Stimulated activated naive CD8-positive, alpha-beta T cell treated with anti-CD3 and anti-CD28 coated beads, Interleukin-15, amount 100 ng/mL, for 72 hours (primary cell): Measurements from ENCODE around the gene IL17RC.
"Not testable (repeated sequence)": the region's sequence is repeated elsewhere in the genome, so short reads cannot be mapped to it uniquely, and the experiment has no call there.

Experiments used
- ATAC-seq: fragments of 150-1000 bp; cut with Tn5 transposase; 2 replicates; pipeline ENCODE4 v1.10.0; 2021; ENCODE audit warnings: mild to moderate bottlenecking, moderate library complexity
- DNase-seq, 2 donors: peaks; one replicate each; pipeline ENCODE4 v3.0.0; 2021 to 2022
- H3K27ac Mint-ChIP-seq, 2 donors: one replicate each; pipeline ENCODE4 v1.8.0; 2022; ENCODE audit warnings: mild to moderate bottlenecking in 2 of 2, mixed read lengths in 2 of 2, moderate library complexity in 2 of 2
- H3K27me3 Mint-ChIP-seq: one replicate; pipeline ENCODE4 v1.8.0; 2022; ENCODE audit warnings: mixed read lengths
- H3K4me1 Mint-ChIP-seq: one replicate; pipeline ENCODE4 v1.8.0; 2022; ENCODE audit warnings: mild to moderate bottlenecking, mixed read lengths
- H3K4me3 Mint-ChIP-seq, 2 donors: one replicate each; pipeline ENCODE4 v1.8.0; 2022; ENCODE audit warnings: mild to moderate bottlenecking in 2 of 2, mixed read lengths in 2 of 2, moderate library complexity in 1 of 2
- H3K9me3 Mint-ChIP-seq, 2 donors: one replicate each; pipeline ENCODE4 v1.8.0; 2022; ENCODE audit warnings: mixed read lengths in 2 of 2

Gene IL17RC

GRCh38 chr3:9887480-9887879 is 29.4 kb upstream of the IL17RC start:
- no peak for ATAC-seq
- no peaks in the 10 kb centered on the region for H3K27me3 Mint-ChIP-seq
- DNase-seq, result no peak

DNA sequence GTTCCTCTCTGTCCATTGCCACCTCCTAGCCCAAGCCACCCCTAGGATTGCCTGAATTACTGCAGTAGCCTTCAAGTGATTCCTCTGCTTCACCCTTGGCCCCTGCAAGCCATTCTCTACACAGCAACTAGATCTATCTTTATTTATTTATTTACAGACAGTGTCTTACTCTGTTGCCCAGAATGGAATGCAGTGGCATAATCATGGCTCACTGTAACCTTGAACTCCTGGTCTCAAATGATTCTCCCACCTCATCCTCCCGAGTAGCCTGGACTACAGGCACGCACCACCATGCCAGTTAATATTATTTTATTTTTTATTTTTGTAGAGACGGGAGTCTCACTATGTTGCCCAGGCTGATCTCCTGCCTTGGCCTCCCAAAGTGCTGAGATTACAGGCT is 28.4 kb upstream of the IL17RC start:
- no peak overlapping the region for H3K4me3 Mint-ChIP-seq
- no peaks in the 10 kb centered on the region for H3K27me3 Mint-ChIP-seq
- ATAC-seq (no peak), DNase-seq (no peak)
- H3K27ac Mint-ChIP-seq, result no peak overlapping the region
- peaks cover 23% of the 10 kb centered on the region for H3K4me1 Mint-ChIP-seq
- peaks cover 0 to 10% of the 10 kb centered on the region in 2 donors for H3K9me3 Mint-ChIP-seq

More at GRCh38 chr3:9887480-9887879, 29.4 kb upstream of the IL17RC start:
- Mint-ChIP-seq H3K9me3 (peaks cover 0 to 2% of the 10 kb centered on the region in 2 donors), H3K4me3 (no peak overlapping the region), H3K4me1 (peaks cover 12% of the 10 kb centered on the region), H3K27ac (no peak overlapping the region)

DNA sequence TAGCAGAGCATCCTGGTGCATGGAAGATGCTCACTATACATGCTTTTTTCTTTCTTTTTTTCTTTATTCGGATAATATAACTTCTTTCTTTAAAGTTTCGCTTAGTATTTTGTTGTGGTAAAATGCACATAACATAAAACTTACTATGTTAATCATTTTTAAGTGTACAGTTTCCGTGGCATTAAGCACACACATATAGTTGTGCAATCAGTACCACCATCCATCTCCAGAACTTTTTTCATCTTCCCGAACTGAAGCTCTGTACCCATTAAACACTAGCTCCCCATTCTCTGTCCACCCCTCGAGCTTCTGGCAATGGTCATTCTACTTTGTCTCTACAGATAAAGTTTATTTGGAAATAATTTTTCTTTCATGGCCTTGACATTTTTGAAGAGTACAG is 27.5 kb upstream of the IL17RC start:
- ATAC-seq (no peak), DNase-seq (no peak)
- Mint-ChIP-seq H3K27ac (no peak overlapping the region), H3K9me3 (peaks cover 0 to 10% of the 10 kb centered on the region in 2 donors), H3K4me1 (peaks cover 32% of the 10 kb centered on the region), H3K4me3 (no peak overlapping the region), H3K27me3 (no peaks in the 10 kb centered on the region)

DNA sequence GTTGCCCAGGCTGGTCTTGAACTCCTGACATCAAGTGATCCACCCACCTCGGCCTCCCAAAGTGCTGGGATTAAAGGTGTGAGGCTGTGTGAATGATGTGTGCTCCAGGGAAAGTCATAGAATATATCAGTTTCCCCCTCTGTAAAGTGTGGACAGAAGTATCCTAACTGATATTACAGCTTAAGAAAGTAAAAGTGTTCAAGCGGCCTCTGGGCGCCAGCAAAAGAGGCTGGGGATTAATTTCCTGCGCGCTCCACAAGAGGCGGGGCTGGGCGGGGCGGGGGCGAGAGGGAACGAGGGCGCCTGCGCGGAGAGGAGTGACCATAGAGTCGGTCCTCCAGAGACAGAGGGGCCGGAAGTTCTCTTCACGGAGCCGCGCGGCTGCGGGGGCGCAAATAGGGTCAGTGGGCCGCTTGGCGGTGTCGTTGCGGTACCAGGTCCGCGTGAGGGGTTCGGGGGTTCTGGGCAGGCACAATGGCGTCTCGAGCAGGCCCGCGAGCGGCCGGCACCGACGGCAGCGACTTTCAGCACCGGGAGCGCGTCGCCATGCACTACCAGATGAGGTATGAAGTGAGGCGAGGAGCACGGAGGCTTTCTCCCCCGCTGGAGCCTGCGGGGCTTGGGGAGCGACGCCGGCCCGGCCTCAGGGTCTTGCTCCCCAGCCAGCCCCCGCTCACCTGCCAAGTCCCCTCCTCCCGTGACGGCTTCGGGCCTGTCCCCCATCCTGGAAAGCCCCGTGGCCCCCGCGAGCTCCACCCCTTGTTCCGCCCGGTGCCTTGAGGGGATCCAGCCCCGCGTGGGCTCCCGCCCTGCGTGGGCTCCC is 26.4 kb upstream of the IL17RC start, which contains the start of gene JAGN1:
TSS of gene JAGN1 (plus strand) at position 362 of the 823 bp plus-strand sequence. CDS start at position 475, 113 bp downstream.
- ATAC-seq (peak; percentile 92), DNase-seq (peak; percentile 87 to 88)
- Mint-ChIP-seq H3K4me3 (peak within 1 kb of the TSS; percentile 99 to 100), H3K9me3 (peaks cover 5 to 10% of the 10 kb centered on the region in 2 donors), H3K27me3 (no peaks in the 10 kb centered on the region), H3K27ac (peak within 1 kb of the TSS; percentile 99 to 100), H3K4me1 (peaks cover 42% of the 10 kb centered on the region)

- H3K27me3 Mint-ChIP-seq, result no peaks in the 10 kb centered on the region
- DNase-seq, result no peak
- ATAC-seq, result no peak
- H3K9me3 Mint-ChIP-seq, result peaks cover 5 to 10% of the 10 kb centered on the region in 2 donors
- H3K4me3 Mint-ChIP-seq, result peak overlapping the region; percentile 99 to 100
- peaks cover 48% of the 10 kb centered on the region for H3K4me1 Mint-ChIP-seq
- peak overlapping the region; percentile 99 to 100 for H3K27ac Mint-ChIP-seq
These were observed 25.8 kb upstream of the IL17RC start for GRCh38 chr3:9891072-9891622.

DNA sequence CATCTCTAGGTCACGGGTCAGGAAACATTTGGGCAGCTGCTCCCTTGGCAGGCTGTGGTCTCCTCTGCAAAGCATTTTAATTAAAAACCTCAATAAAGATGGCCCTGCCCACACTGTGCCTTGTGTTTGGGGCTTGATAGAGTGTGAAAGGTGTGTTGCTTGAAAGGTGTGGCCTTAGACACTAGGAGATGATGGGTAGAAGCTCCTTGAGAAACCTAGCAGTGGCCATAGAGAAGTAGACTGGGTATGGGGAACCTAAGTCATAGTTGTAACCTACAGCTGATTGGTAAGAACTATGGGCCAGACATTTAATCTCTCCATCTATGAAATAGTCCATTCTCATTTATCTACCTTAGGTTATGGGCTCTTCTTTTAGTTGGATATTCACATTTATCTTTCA is 23.2 kb upstream of the IL17RC start:
- DNase-seq (no peak), ATAC-seq (no peak)
- Mint-ChIP-seq H3K4me3 (no peak overlapping the region), H3K27me3 (no peaks in the 10 kb centered on the region), H3K9me3 (peaks cover 5 to 10% of the 10 kb centered on the region in 2 donors), H3K4me1 (peaks cover 73% of the 10 kb centered on the region), H3K27ac (no peak overlapping the region)

GRCh38 chr3:9895715-9896114 is 21.2 kb upstream of the IL17RC start:
- Mint-ChIP-seq H3K9me3 (peaks cover 5 to 10% of the 10 kb centered on the region in 2 donors), H3K4me1 (peaks cover 68% of the 10 kb centered on the region)
- not testable (repeated sequence) for H3K27me3 Mint-ChIP-seq, H3K4me3 Mint-ChIP-seq, H3K27ac Mint-ChIP-seq, ATAC-seq, DNase-seq

DNA sequence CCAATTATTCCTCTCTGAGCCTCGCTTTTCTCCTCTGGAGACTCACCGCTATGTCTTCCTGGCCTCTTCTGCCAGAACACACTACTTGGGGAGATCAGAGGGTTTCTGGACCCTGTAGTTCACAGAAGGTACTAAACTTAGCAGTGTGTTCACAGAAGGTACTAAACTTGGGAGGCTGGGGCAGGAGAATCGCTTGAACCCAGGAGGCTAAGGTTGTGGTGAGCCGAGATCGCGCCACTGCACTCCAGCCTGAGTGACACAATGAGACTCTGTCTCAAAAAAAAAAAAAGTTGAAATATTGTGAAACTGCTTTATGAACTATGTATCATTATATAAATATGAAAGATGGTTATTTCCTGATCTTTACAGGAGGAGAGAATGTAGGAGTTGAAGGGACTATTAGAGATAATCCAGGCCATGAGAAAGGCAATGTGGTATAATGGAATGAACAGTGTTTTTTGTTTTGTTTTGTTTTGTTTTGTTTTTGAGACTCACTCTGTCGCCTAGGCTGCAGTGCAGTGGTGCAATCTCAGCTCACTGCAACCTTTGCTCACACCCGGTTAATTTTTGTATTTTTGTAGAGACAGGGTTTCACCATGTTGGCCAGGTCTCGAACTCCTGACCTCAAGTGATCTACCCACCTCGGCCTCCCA is 20.0 kb upstream of the IL17RC start:
- Mint-ChIP-seq H3K4me1 (peaks cover 76% of the 10 kb centered on the region), H3K9me3 (peaks cover 5 to 10% of the 10 kb centered on the region in 2 donors), H3K27ac (peak overlapping the region in 1 of 2 donors; percentile 55)
- DNase-seq, H3K27me3 Mint-ChIP-seq, H3K4me3 Mint-ChIP-seq, ATAC-seq: not testable (repeated sequence)

DNA sequence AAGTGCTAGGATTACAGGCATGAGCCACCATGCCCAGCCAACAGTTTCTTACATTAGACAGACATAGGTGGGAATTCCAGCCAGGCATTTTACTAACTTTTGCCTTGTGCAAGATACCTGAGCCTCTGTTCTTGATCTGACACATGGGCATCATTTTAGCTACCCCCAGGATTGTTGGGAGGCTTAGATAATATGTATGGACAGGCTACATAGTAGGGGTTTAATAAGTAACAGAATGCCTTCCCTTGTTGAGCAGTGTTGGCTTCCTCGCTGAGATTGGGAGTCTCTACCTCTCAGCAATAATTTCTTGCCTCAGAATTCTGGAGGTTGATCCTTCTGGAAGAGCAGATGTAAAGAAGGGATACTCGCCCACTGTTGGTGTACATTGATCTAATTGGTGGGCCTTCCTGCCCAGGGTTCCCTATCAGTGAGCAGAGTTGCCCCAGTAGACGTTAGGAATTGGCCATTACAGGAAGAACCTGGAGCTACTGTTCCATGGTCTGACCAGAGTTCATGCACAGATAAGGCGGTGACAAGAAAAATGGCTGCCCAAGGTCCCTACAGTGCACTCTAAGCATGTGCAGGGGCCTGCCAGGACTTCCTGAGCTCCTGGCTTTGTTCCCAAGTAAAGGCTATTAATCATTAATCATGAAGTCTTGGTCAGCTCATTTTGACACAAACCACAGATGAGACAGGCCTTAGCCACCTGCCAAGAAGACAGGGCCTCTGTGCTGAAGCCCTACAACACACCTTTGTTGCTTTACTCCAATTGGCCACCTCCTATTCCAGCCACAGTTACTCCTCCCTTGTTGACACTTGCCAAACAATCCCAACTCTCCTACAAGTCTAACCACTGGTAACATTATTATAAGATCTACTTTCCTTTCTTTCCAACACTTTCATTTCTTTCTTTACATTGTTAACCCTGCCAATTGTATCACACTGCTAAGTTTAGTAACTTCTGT is 19.2 kb upstream of the IL17RC start:
- Mint-ChIP-seq H3K27ac (peak overlapping the region in 1 of 2 donors; percentile 28), H3K27me3 (no peaks in the 10 kb centered on the region), H3K9me3 (peaks cover 5 to 6% of the 10 kb centered on the region in 2 donors), H3K4me1 (peaks cover 77% of the 10 kb centered on the region), H3K4me3 (no peak overlapping the region)
- ATAC-seq (no peak), DNase-seq (no peak)

- Mint-ChIP-seq H3K27me3 (no peaks in the 10 kb centered on the region), H3K27ac (peak overlapping the region; percentile 28 to 87), H3K9me3 (peaks cover 0 to 5% of the 10 kb centered on the region in 2 donors), H3K4me3 (no peak overlapping the region), H3K4me1 (peaks cover 77% of the 10 kb centered on the region)
- DNase-seq (no peak), ATAC-seq (no peak)
These were observed 18.2 kb upstream of the IL17RC start for GRCh38 chr3:9898467-9899241.

GRCh38 chr3:9899289-9899791 is 17.6 kb upstream of the IL17RC start:
- Mint-ChIP-seq H3K27ac (no peak overlapping the region), H3K9me3 (peaks cover 0 to 5% of the 10 kb centered on the region in 2 donors), H3K27me3 (no peaks in the 10 kb centered on the region), H3K4me3 (no peak overlapping the region), H3K4me1 (peaks cover 75% of the 10 kb centered on the region)
- no peak for DNase-seq
- ATAC-seq, result no peak

DNA sequence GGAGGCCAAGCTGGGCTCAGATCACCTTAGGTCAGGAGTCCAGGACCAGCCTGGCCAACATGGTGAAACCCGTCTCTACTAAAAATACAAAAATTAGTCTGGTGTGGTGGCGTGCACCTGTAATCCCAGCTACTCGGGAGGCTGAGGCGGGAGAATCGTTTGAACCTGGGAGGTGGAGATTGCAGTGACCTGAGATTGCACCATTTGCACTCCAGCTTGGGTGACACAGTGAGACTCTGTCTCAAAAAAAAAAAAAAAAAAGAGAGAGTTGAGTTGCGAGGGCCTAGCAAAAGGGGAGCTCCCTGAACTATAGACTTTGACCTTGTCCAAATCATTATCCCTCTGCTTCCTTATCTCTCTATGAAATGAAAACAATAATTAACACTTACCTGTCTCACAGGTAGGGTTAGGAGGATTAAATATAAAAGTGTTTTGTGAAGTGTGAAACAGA is 15.9 kb upstream of the IL17RC start:
- peak overlapping the region in 1 of 2 donors; percentile 21 for H3K27ac Mint-ChIP-seq
- H3K4me1 Mint-ChIP-seq, result peaks cover 60% of the 10 kb centered on the region
- H3K4me3 Mint-ChIP-seq, ATAC-seq, H3K9me3 Mint-ChIP-seq, H3K27me3 Mint-ChIP-seq, DNase-seq: not testable (repeated sequence)

- Mint-ChIP-seq H3K4me1 (peaks cover 51% of the 10 kb centered on the region), H3K4me3 (peak overlapping the region; percentile 60 to 72), H3K27me3 (no peaks in the 10 kb centered on the region), H3K9me3 (no peaks in the 10 kb centered on the region), H3K27ac (peak overlapping the region in 1 of 2 donors; percentile 81)
- DNase-seq (peak in 1 of 2 donors; percentile 26), ATAC-seq (peak; percentile 66)
These were observed 14.9 kb upstream of the IL17RC start for GRCh38 chr3:9901967-9902366.
